ENCODE data around the gene CDHR4. TPM values are rescaled to one million over a fixed set of nuclear protein-coding genes. Genes with fewer than 3 reads are reported as not detected.

CDHR4 gene
- total RNA-seq, 1 donor from 2014 or later, result not detected

- H3K27ac ChIP-seq, result no peak overlapping the region
- DNase-seq (ENCODE audit: extremely low spot score in 2 of 2), result no peak
- TF ChIP-seq POLR2A (IDR thresholded peaks at IDR 0.05) (no peak), POLR2AphosphoS5 (IDR thresholded peaks at IDR 0.05; ENCODE audit: insufficient read depth in 1 of 2, low read depth in 1 of 2) (no peak)
- TF ChIP-seq, protein P1, sequence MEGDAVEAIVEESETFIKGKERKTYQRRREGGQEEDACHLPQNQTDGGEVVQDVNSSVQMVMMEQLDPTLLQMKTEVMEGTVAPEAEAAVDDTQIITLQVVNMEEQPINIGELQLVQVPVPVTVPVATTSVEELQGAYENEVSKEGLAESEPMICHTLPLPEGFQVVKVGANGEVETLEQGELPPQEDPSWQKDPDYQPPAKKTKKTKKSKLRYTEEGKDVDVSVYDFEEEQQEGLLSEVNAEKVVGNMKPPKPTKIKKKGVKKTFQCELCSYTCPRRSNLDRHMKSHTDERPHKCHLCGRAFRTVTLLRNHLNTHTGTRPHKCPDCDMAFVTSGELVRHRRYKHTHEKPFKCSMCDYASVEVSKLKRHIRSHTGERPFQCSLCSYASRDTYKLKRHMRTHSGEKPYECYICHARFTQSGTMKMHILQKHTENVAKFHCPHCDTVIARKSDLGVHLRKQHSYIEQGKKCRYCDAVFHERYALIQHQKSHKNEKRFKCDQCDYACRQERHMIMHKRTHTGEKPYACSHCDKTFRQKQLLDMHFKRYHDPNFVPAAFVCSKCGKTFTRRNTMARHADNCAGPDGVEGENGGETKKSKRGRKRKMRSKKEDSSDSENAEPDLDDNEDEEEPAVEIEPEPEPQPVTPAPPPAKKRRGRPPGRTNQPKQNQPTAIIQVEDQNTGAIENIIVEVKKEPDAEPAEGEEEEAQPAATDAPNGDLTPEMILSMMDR (IDR thresholded peaks at IDR 0.05), result no peak
- H3K9me3 ChIP-seq, result no peaks in the 10 kb centered on the region
- no peaks in the 10 kb centered on the region for H3K36me3 ChIP-seq
- intact Hi-C loops (cut with DNase I), result no loop called here
- peaks cover 29% of the 10 kb centered on the region for H3K4me1 ChIP-seq
- no peak overlapping the region for H3K4me3 ChIP-seq
- H3K27me3 ChIP-seq, result no peaks in the 10 kb centered on the region
Measured at GRCh38 chr3:49759226-49759625, 40.4 kb downstream of the CDHR4 start.

- Histone ChIP-seq H3K27me3 (no peaks in the 10 kb centered on the region), H3K9me3 (no peaks in the 10 kb centered on the region), H3K36me3 (no peaks in the 10 kb centered on the region), H3K4me3 (no peak overlapping the region), H3K27ac (no peak overlapping the region), H3K4me1 (peaks cover 35% of the 10 kb centered on the region)
- no peak for DNase-seq (ENCODE audit: extremely low spot score in 2 of 2)
- intact Hi-C loops (cut with DNase I), result no loop called here
- TF ChIP-seq, protein P1 (IDR thresholded peaks at IDR 0.05), result no peak
- TF ChIP-seq POLR2A (IDR thresholded peaks at IDR 0.05), result no peak
- TF ChIP-seq POLR2AphosphoS5 (IDR thresholded peaks at IDR 0.05; ENCODE audit: insufficient read depth in 1 of 2, low read depth in 1 of 2), result no peak
Measured at GRCh38 chr3:49757197-49757596, 42.5 kb downstream of the CDHR4 start.

GRCh38 chr3:49756036-49756435, 43.6 kb downstream of the CDHR4 start:
- Histone ChIP-seq H3K27ac (no peak overlapping the region), H3K4me1 (peaks cover 35% of the 10 kb centered on the region), H3K4me3 (no peak overlapping the region), H3K36me3 (no peaks in the 10 kb centered on the region), H3K9me3 (no peaks in the 10 kb centered on the region), H3K27me3 (no peaks in the 10 kb centered on the region)
- no peak for DNase-seq (ENCODE audit: extremely low spot score in 2 of 2)
- intact Hi-C loops (cut with DNase I), result no loop called here
- TF ChIP-seq, protein P1 (IDR thresholded peaks at IDR 0.05), result no peak
- TF ChIP-seq POLR2A (IDR thresholded peaks at IDR 0.05) (no peak), POLR2AphosphoS5 (IDR thresholded peaks at IDR 0.05; ENCODE audit: insufficient read depth in 1 of 2, low read depth in 1 of 2) (no peak)

DNA sequence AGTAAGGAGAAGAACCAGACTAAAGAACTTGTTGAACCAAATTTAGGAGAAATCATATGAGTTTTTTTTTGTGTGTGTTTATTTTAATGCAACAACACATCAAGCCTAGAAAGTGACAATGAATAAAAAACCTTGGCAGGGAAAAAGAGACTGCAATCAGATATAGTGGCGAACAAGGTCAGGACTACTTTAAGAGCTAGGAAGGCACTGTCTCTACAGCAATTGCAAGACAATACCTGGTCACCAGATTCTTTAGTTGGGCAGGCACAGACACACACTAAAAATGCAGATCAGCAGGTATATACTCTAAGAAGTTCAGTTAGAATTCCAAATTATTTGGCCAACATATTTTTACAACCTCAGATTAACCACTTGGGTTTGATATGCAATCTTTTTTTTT, 45.1 kb downstream of the CDHR4 start:
- no peak for DNase-seq (ENCODE audit: extremely low spot score in 2 of 2)
- Histone ChIP-seq H3K9me3 (no peaks in the 10 kb centered on the region), H3K4me1 (peaks cover 27% of the 10 kb centered on the region), H3K36me3 (no peaks in the 10 kb centered on the region), H3K27ac (no peak overlapping the region), H3K27me3 (no peaks in the 10 kb centered on the region), H3K4me3 (no peak overlapping the region)
- intact Hi-C loops (cut with DNase I), result no loop called here
- TF ChIP-seq, protein P1 (IDR thresholded peaks at IDR 0.05), result no peak
- TF ChIP-seq POLR2AphosphoS5 (IDR thresholded peaks at IDR 0.05; ENCODE audit: insufficient read depth in 1 of 2, low read depth in 1 of 2), result no peak
- TF ChIP-seq POLR2A (IDR thresholded peaks at IDR 0.05), result no peak

DNA sequence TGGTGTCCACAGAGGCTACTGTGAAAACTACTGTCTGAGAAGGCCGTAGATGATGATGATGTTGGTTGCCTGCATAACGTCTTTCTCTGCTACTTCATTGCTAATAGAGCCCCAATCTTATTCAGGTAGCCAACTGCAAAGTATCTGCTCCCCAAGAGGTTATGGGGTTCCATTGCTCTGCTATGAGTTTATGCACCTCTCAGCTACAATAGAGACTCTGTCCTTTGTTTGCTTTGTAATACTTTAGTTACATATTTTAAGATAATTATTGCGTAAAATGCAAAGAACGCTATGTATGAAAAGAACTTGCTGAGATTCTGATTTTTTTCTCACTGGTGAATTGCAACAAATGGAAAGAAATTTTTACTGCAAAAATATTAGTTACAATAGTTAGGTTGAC, 48.2 kb downstream of the CDHR4 start:
- TF ChIP-seq POLR2AphosphoS5 (IDR thresholded peaks at IDR 0.05; ENCODE audit: insufficient read depth in 1 of 2, low read depth in 1 of 2), result no peak
- TF ChIP-seq, protein P1 (IDR thresholded peaks at IDR 0.05), result no peak
- TF ChIP-seq POLR2A (IDR thresholded peaks at IDR 0.05), result no peak
- Histone ChIP-seq H3K36me3 (peaks cover 0 to 5% of the 10 kb centered on the region in 2 donors), H3K4me3 (no peak overlapping the region), H3K4me1 (peaks cover 19% of the 10 kb centered on the region), H3K27me3 (no peaks in the 10 kb centered on the region), H3K27ac (no peak overlapping the region), H3K9me3 (no peaks in the 10 kb centered on the region)
- no peak for DNase-seq (ENCODE audit: extremely low spot score in 2 of 2)
- intact Hi-C loops (cut with DNase I), result no loop called here

Data from vagina (tissue), 2 donors.